Trophoblast cell (in vitro differentiated cells and primary cell): ENCODE data around the gene ZFP82.
A peak's percentile ranks its signal among the peaks of the same experiment; 100 is the strongest.

Experiments
- DNase-seq, 2 donors: peaks; one replicate each; pipeline ENCODE4 v3.0.0-alpha.2; 2016
- H2AFZ ChIP-seq: 2 replicates; pipeline ENCODE4 v1.6.1; 2013; ENCODE audit warnings: low read length, moderate library complexity, mild to moderate bottlenecking; ENCODE audit not compliant: insufficient read depth, poor library complexity
- H2AK5ac ChIP-seq: 2 replicates; pipeline ENCODE4 v1.6.1; 2013; ENCODE audit warnings: mild to moderate bottlenecking, low read length
- H2BK120ac ChIP-seq: 2 replicates; pipeline ENCODE4 v1.6.1; 2013; ENCODE audit warnings: low read length, mild to moderate bottlenecking, moderate library complexity; ENCODE audit not compliant: insufficient read depth, poor library complexity
- H2BK12ac ChIP-seq: 2 replicates; pipeline ENCODE4 v1.6.1; 2013; ENCODE audit warnings: mild to moderate bottlenecking, low read length, moderate library complexity
- H2BK5ac ChIP-seq: 2 replicates; pipeline ENCODE4 v1.6.1; 2013; ENCODE audit warnings: low read length, low read depth, moderate library complexity, mild to moderate bottlenecking; ENCODE audit not compliant: poor library complexity
- H3K14ac ChIP-seq: 2 replicates; pipeline ENCODE4 v1.6.1; 2013; ENCODE audit warnings: mild to moderate bottlenecking, low read length
- H3K18ac ChIP-seq: 2 replicates; pipeline ENCODE4 v1.6.1; 2013; ENCODE audit warnings: mild to moderate bottlenecking, low read length
- H3K23ac ChIP-seq: 2 replicates; pipeline ENCODE4 v1.6.1; 2013; ENCODE audit warnings: low read length
- H3K27ac ChIP-seq: 2 replicates; pipeline ENCODE4 v1.5.1; 2013; ENCODE audit warnings: low read depth, mild to moderate bottlenecking, inconsistent platforms, low read length, moderate library complexity
- H3K27me3 ChIP-seq: 2 replicates; pipeline ENCODE4 v1.6.1; 2013; ENCODE audit warnings: inconsistent platforms, mild to moderate bottlenecking, low read length, moderate library complexity; ENCODE audit not compliant: insufficient read depth
- H3K36me3 ChIP-seq, 2 experiments: 1 replicate in 1 of 2; 2 replicates in 1 of 2; pipeline ENCODE4 v1.6.1; 2013; ENCODE audit warnings: low read length in 2 of 2, mild to moderate bottlenecking in 2 of 2, moderate library complexity in 1 of 2; ENCODE audit not compliant: insufficient read depth in 2 of 2, control insufficient read depth in 1 of 2
- H3K4ac ChIP-seq: 2 replicates; pipeline ENCODE4 v1.6.1; 2013; ENCODE audit warnings: low read depth, mild to moderate bottlenecking, low read length, moderate library complexity
- H3K4me1 ChIP-seq, 2 experiments: 1 replicate in 1 of 2; 2 replicates in 1 of 2; pipeline ENCODE4 v1.6.1; 2013; ENCODE audit warnings: low read length in 2 of 2, mild to moderate bottlenecking in 2 of 2, moderate library complexity in 1 of 2; ENCODE audit not compliant: insufficient read depth in 2 of 2, control insufficient read depth in 1 of 2
- H3K4me2 ChIP-seq: 2 replicates; pipeline ENCODE4 v1.6.1; 2013; ENCODE audit warnings: inconsistent platforms, mild to moderate bottlenecking, low read length, moderate library complexity
- H3K4me3 ChIP-seq: 2 replicates; pipeline ENCODE4 v1.5.1; 2013; ENCODE audit warnings: mild to moderate bottlenecking, low read depth, low read length, inconsistent platforms
- H3K79me1 ChIP-seq: one replicate; pipeline ENCODE4 v1.6.1; 2013; ENCODE audit warnings: low read length
- H3K79me2 ChIP-seq: 2 replicates; pipeline ENCODE4 v1.6.1; 2013; ENCODE audit warnings: low read length, mild to moderate bottlenecking; ENCODE audit not compliant: control insufficient read depth, insufficient read depth, poor library complexity
- H3K9ac ChIP-seq: 2 replicates; pipeline ENCODE4 v1.6.1; 2013; ENCODE audit warnings: mild to moderate bottlenecking, low read length
- H3K9me3 ChIP-seq: 2 replicates; pipeline ENCODE4 v1.6.1; 2013; ENCODE audit warnings: low read depth, mild to moderate bottlenecking, control low read depth, inconsistent platforms, low read length; ENCODE audit not compliant: insufficient read depth
- H4K12ac ChIP-seq: 2 replicates; pipeline ENCODE4 v1.6.1; 2013; ENCODE audit warnings: low read depth, mild to moderate bottlenecking, low read length, moderate library complexity
- H4K8ac ChIP-seq: 2 replicates; pipeline ENCODE4 v1.6.1; 2013; ENCODE audit warnings: low read depth, mild to moderate bottlenecking, low read length, moderate library complexity
- H4K91ac ChIP-seq: one replicate; pipeline ENCODE4 v1.6.1; 2013; ENCODE audit warnings: low read depth, mild to moderate bottlenecking, low read length, moderate library complexity
- WGBS: extraction: QIAGEN DNeasy Blood & Tissue Kit; methylation state at CpG from one replicate; pipeline ENCODE4 v1.1.7; 2013; ENCODE audit warnings: missing lambda C conversion rate; ENCODE audit not compliant: insufficient read length, insufficient coverage; ENCODE audit errors: extremely low coverage; 5-methylcytosine and 5-hydroxymethylcytosine counted together

The ZFP82 gene

GRCh38 chr19:36441339-36441738 lies 22.9 kb upstream of the ZFP82 start:
- WGBS, result no CpG with 5 or more reads among the region's 1 CpG
- Histone ChIP-seq H3K79me1 (no peaks in the 10 kb centered on the region), H3K23ac (no peak overlapping the region), H3K27ac (no peak overlapping the region), H4K8ac (no peak overlapping the region), H3K4ac (no peak overlapping the region), H3K9ac (no peak overlapping the region), H4K12ac (no peak overlapping the region), H2BK5ac (no peak overlapping the region), H3K4me1 (no peaks in the 10 kb centered on the region), H2BK12ac (no peak overlapping the region), H2AK5ac (no peak overlapping the region), H3K9me3 (no peaks in the 10 kb centered on the region), H3K79me2 (no peaks in the 10 kb centered on the region), H3K36me3 (no peaks in the 10 kb centered on the region), H3K18ac (no peak overlapping the region), H3K4me3 (no peak overlapping the region), H2AFZ (no peak overlapping the region), H4K91ac (no peak overlapping the region), H3K14ac (no peak overlapping the region), H2BK120ac (no peak overlapping the region), H3K27me3 (no peaks in the 10 kb centered on the region), H3K4me2 (no peak overlapping the region)
- DNase-seq, result no peak

- Histone ChIP-seq H3K79me1 (no peaks in the 10 kb centered on the region), H3K27me3 (no peaks in the 10 kb centered on the region), H3K9me3 (no peaks in the 10 kb centered on the region), H3K79me2 (no peaks in the 10 kb centered on the region), H4K8ac (no peak overlapping the region), H2BK120ac (no peak overlapping the region), H3K18ac (no peak overlapping the region), H3K23ac (no peak overlapping the region), H3K4me3 (no peak overlapping the region), H3K4ac (no peak overlapping the region), H3K27ac (no peak overlapping the region), H3K4me1 (no peaks in the 10 kb centered on the region), H3K14ac (no peak overlapping the region), H3K9ac (no peak overlapping the region), H2BK5ac (no peak overlapping the region), H2AFZ (no peak overlapping the region), H4K91ac (no peak overlapping the region), H3K4me2 (no peak overlapping the region), H3K36me3 (no peaks in the 10 kb centered on the region), H2BK12ac (no peak overlapping the region), H2AK5ac (no peak overlapping the region), H4K12ac (no peak overlapping the region)
- peak; percentile 62 to 92 for DNase-seq
- WGBS, result no CpG with 5 or more reads among the region's 2 CpGs
Observed at GRCh38 chr19:36436531-36436930, 18.1 kb upstream of the ZFP82 start.

GRCh38 chr19:36423925-36424324 lies 5.5 kb upstream of the ZFP82 start:
- H3K9me3 ChIP-seq, result no peaks in the 10 kb centered on the region
- H3K4me2 ChIP-seq, result no peak overlapping the region
- no peak overlapping the region for H3K9ac ChIP-seq
- H3K27me3 ChIP-seq, result no peaks in the 10 kb centered on the region
- no peak overlapping the region for H3K4me3 ChIP-seq
- no peak for DNase-seq
- H3K4ac ChIP-seq, result no peak overlapping the region
- H2AFZ ChIP-seq, result no peak overlapping the region
- H3K4me1 ChIP-seq, result peaks cover 5 to 9% of the 10 kb centered on the region in 2 experiments
- no peak overlapping the region for H3K23ac ChIP-seq
- no peaks in the 10 kb centered on the region for H3K36me3 ChIP-seq
- peaks cover 9% of the 10 kb centered on the region for H3K79me1 ChIP-seq
- no peak overlapping the region for H4K12ac ChIP-seq
- WGBS, result no CpG with 5 or more reads among the region's 4 CpGs
- no peak overlapping the region for H3K14ac ChIP-seq
- H4K8ac ChIP-seq, result no peak overlapping the region
- H3K27ac ChIP-seq, result no peak overlapping the region
- no peak overlapping the region for H4K91ac ChIP-seq
- no peak overlapping the region for H2AK5ac ChIP-seq
- H2BK5ac ChIP-seq, result no peak overlapping the region
- no peak overlapping the region for H2BK12ac ChIP-seq
- H2BK120ac ChIP-seq, result no peak overlapping the region
- peaks cover 2% of the 10 kb centered on the region for H3K79me2 ChIP-seq
- no peak overlapping the region for H3K18ac ChIP-seq

- WGBS, result no CpG with 5 or more reads among the region's 33 CpGs
- no peaks in the 10 kb centered on the region for H3K36me3 ChIP-seq
Observed at GRCh38 chr19:36421749-36422481, 3.5 kb upstream of the ZFP82 start.

More at GRCh38 chr19:36421749-36422481, 3.5 kb upstream of the ZFP82 start:
- Histone ChIP-seq H2AFZ (peak overlapping the region; percentile 84), H3K4me1 (peaks cover 7 to 16% of the 10 kb centered on the region in 2 experiments), H3K27me3 (no peaks in the 10 kb centered on the region), H4K91ac (peak overlapping the region; percentile 73), H2BK5ac (no peak overlapping the region), H3K9ac (no peak overlapping the region), H3K14ac (peak overlapping the region; percentile 81), H2BK12ac (no peak overlapping the region), H3K79me2 (peaks cover 13% of the 10 kb centered on the region), H3K23ac (no peak overlapping the region), H3K27ac (no peak overlapping the region), H4K8ac (peak overlapping the region; percentile 73), H2AK5ac (no peak overlapping the region), H3K4ac (no peak overlapping the region), H3K18ac (peak overlapping the region; percentile 76), H3K9me3 (no peaks in the 10 kb centered on the region), H3K79me1 (peaks cover 17% of the 10 kb centered on the region), H3K4me3 (peak overlapping the region; percentile 66), H3K4me2 (peak overlapping the region; percentile 63), H2BK120ac (peak overlapping the region; percentile 5), H4K12ac (peak overlapping the region; percentile 56)
- DNase-seq, result peak; percentile 4 to 48
